HT-29 (cell line): ENCODE measurements around the gene GRB10. TPM values are rescaled to one million over a fixed set of nuclear protein-coding genes. Genes with fewer than 3 reads are reported as not detected.
A peak's percentile ranks its signal among the peaks of the same experiment; 100 is the strongest.

Experiments used
- DNase-seq: peaks from one replicate; pipeline ENCODE4 v3.0.0-alpha.2; 2015; ENCODE audit warnings: low spot score
- total RNA-seq: library from RNA; depleted of rRNA; stranded (reverse); fragments of >200 nt; shearing (Covaris generic); gene quantifications from 2 replicates; pipeline ENCODE4 v1.2.3, GENCODE V29; 2014

GRB10 gene
- total RNA-seq, 1 experiment from 2014 or later: 6.6 TPM

DNA sequence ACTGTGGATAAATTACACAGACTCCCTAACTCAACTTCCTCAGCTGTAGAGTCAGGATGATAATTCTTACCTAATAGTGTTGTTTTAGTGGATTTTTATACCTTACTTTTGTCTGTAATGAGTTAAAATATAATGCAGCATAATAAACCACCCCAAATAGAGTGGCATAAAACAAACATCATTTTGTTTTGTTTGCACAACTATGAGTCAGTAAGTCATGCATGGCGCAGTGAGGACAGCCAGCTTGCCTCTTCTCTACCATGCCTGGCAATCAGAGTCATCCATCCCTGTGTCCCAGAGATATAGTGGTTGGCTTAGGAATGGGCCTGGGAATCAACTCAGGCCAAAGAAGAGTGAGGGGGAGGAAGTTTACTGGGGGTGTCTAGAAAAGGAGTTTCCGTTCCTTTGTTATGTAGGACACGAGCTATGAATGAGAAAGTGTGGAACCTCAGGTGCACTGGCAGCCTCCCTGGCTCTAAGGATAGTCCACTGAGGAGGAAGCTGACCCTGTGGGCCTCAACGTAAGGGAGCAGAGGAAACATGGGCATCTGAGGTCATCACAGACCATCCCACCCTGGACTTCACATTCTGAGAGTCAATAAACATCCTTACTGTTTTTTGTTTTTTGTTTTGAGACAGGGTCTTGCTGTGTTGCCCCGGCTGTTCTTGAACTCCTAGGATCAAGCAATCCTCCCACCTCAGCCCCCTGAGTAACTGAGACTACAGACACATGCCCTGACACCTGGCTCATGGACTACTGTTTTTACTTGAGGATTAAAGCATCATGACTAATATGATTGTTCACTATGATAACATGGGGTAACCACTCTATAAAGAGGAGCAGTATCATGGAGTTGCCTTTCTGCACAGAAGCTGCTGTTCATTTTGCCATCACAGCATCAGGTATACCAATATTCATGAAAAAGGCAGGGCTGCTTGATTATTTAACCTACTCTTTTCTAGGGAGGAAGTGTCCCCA lies 21.0 kb upstream of the GRB10 start:
- no peak for DNase-seq

DNA sequence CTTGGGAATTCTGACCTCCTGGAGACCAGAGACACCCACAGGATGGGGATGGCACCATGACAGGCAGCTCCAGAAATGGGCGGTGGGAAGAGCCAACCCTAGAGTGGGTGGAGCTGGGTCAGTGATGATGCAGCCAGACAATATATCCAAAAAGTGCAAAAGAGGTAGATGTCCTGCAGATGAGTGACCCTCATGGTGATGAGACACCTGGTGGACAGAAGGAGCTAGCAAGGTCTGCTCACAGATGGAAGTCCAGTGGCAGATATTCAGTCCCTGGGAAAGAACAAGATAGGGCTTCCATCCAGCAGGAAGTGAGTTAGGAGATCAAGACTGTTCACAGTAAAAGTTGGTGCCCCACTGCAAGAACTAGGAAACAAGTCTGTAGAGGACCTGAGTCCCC lies 19.2 kb upstream of the GRB10 start:
- no peak for DNase-seq

DNA sequence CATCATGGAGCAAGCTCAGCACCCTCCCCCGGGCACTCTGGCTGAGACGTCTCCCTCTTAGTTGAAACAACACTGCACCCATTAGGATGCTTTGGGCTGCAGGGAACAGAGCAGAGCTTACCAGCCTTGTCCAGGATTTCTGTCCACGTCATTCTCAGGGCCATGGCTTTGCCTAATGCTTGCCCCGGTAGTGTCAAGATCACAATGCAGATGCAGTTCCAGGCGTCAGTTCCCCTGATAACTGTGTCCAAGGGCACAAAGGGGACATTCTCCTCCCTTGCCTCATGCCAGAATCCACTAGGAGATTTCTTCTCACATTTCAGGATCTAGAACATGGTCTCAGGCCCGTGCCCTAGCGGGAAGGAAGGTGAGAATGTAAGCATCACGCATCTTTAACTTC lies 17.2 kb upstream of the GRB10 start:
- no peak for DNase-seq

DNA sequence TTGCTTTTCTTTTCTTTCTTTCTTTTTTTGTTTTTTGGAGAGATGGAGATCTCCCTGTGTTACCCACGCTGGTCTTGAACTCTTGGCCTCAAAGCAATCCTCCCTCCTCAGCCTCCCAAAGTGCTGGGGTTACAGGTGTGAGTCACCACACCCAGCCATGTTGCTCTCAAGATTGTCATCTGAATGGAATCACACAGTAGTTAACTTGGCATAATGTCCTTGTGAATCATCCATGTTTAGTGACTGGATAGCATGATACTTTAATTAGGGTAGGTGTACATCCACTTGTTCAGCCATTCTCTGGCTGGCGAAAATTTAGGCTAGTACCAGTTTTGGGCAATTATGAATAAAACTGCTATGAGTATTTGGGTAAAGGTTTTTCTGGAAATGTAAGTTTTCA lies 15.4 kb upstream of the GRB10 start:
- no peak for DNase-seq

DNA sequence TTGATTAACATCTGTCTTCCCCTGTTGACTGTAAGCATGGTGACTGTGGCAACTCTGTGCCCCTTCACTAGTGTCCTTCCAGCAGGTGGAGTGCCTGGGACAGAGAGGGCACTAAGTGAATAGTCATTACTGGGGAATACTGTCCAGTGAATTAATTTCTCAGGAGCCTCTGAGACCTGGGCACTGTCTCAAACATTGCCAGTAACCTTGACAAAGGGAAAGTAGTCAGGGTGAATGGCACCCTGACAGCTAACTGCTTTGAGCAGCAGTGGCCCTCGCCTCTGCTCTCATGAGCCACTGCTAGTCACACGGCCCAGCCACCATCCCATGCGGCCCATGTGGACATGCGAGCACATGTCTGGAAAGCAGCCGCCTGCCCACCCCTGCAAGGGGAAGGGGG lies 13.1 kb upstream of the GRB10 start:
- DNase-seq: peak; percentile 40

DNA sequence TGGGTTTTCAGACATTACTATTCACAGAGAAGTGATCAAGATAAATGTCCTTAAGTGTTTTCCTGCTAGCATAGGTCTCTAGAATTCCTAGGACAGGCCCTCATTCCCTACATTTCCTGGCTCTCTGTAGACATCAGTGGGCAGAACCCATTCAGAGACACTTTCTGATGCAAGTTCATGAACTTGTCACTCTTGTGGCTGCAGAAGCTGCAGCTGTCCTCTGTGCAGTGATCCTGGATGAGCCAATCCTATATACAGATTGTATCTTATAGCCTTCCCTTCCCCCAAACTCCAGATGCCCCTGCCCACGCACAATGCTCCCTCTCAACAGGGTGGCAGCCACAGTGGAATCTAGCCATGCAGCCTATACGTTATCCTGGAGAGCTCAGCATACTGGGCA lies 12.6 kb upstream of the GRB10 start:
- no peak for DNase-seq

DNA sequence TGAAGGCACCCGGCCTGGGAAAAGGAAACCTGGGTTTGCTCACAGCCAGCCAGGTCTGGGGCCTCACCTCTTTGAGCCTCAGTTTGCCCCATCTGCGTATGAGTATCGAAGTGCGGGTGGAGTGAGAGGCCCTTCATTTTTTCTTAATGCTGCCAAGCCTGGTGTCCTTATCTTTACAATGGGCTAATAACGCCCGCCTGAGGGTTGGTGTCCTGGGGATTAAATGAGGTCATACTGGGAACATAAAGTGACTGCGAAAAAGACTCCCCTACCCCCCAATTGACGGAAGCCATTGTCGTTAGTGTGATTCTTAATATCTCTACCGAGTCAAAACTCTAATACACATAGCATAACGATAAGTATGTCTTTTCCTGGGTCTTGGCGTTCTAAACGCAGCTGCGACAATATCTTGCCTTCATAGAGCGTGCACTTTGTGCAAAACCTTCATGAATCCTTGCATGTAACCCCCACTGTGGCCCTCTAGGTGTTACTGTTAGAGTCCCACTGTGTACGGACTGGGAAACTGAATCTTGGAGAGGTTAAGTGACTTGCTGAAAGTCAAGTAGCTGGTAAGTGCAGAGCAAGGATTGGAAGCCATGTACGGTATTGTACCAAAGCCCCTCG lies 11.4 kb upstream of the GRB10 start:
- DNase-seq: no peak

DNA sequence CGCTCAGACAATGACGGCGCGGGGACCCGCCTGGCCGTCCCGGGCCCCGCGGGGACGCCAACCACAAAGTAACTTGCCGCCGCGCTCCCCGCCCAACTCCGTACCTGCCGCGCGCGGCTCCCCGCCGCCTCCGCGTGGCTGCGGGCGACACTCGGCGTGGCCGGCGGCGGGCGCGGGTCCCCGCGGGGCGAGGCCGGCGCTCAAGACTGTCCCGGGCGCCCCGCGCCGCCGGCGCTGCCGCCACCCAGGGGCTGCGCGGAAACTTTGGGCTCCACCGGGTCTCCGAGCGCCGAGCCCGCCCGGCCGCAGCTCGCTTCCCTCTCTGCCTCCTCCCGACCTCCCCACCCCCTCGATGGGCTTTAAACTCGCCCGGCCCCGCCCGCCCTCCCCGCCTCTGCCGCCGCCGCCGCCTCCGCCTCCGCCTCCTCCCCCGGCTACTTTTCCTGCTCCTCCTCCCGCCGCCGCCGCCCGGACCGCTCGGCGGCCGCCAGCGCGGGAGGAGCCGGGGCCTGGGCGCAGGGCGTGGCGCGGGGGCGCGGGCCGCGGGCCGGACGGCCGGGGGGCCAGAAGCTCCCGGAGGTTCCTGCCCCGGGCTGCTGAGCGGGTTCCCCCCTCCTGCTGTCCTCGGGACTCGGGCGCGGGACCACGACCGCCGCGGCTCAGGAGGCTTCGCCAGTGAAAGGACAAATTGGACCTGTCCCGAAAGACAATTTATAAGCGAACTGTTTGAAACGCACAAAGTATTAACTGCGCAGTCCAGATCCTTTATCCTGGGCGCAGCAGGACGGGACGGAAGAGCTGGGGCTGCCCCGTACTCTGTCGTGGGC lies 10.6 kb upstream of the GRB10 start:
- peak; percentile 29 for DNase-seq

DNA sequence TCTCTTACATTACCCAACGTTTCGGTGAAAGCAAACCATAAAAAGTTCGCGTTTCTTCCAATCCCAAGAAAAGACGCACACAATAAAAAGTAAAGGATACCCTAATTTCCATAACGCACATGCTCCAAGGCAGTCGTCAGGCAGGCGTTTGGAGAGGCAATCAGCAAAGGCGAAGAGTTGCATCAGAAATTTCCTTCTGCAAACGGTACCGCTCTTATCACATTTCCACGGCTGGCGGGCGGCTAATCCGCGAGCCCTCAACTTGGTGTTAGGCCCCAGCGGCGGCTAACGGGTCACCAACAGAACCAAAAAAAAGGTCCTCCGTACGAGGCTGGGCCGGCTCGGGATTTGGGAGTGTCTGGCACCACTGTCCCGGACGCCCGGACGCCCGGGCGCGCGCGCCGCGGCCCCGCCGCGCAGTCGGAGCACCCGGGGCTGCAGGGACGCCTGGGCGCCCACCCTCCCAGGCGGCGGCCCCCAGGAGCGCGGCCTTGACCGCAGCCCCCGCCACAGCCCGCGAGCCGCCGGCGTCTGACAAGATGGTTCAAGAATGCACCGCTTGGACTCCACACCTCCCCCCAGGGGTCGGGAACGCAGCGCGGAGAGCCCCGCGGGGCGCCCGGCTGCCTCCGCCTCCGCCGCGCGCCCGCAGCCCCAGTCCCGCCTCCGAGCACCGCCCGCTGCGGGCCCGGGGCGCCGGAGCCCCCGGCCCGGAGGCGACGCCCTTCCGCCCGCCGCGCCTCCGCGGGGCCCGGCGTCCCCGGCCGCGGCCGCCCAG lies 9.8 kb upstream of the GRB10 start:
- no peak for DNase-seq

DNA sequence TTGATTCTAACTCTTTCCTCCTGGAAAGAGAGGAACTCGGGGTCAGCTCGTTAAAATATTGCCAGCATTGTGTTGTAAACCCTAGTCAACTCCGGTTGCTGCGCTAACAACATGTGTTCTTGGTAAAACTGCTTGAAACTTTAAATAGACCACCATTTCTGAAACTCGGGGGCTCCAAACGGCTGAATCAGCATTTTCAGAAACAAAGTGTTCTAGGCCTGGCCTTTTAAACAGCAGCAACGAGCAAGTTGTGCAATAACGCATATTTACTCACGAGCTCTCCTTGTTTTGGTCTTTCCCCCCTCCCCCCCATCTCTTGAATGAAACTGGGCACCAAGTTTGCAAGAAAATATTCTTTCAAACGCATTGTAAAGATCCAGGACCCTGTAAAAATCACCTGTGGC lies 9.2 kb upstream of the GRB10 start:
- no peak for DNase-seq

DNA sequence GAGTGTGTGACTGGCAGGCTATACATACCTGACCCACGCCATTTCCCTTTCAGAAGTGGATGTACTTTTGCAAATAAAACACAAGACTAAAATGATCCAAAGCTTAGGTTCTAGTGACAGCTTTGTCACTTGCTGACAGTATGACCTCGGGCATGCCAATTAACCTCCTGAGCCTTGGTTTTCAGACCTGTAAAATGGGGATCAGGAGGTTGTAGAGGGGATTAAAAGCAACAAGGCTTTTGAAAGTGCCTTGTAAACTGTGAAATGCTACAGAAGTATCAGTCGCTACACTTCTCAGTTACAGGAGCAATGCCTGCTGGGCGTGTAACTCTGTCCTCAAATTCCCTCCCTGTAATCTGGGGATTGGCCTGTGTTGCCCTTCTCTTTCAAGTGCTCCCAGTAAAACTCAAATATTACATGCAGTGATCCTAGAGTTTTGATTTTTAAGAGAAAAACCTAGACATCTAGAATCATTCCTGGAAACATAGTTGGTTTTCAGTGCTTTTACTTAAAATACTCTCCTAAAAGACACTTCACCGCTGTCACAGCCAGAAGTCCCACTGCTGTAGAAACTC lies 8.8 kb upstream of the GRB10 start:
- DNase-seq: no peak

DNA sequence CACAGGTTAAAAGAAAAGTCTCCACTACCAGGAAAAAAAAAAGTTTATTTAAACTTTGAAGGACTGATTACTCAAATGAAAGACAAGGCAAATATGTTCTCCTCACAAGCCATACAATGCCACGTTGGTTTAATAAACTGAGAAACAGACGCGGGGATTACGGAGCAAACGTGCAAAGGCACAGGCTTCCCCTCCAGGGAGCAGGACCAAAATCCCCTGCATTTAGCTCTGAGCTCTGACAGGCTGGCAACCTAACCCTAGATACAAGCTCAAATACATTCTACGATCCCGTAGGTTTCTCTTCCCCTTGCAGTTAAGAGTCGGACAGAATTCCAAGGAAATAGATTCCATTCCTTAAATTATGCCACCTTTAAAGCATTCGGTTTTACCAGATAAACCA lies 7.7 kb upstream of the GRB10 start:
- DNase-seq: no peak

DNA sequence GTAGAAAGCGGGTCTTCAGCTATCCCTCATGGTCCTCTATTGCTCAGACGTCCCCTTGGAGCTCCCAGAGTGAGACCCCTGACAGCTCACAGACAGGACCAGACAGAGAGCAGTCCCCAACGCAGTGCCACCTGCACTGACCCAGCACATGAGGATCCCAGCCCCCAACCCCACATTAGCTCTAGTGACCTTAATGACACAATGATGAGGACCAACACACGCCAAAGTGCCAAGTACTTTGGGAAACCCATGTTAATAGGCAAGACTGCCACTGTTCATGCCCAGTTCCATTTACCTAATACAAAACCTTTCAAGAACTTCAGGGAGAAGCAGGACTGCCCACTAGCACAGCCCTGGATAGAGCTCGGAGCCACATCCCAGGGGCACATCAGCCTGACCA lies 5.7 kb upstream of the GRB10 start:
- DNase-seq: no peak

DNA sequence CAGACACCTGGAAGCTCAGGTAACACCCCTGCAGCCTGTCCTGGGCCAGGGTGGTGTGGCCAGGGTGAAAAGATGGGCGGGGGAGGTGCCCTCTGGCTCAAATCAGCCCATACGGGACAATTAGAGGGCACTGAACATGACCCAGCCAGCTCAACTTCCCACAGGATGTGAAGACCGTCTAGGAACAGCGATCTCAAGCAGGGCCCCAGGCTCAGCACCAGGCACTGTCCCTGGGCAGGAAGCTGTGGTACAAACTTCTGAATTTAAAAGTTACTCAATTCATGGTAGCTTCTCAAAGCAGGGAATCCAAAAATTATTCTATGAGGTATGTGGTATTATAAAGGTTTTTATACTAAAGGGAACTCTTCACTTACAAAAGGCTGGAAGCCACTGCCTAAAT lies 5.1 kb upstream of the GRB10 start:
- DNase-seq: no peak

DNA sequence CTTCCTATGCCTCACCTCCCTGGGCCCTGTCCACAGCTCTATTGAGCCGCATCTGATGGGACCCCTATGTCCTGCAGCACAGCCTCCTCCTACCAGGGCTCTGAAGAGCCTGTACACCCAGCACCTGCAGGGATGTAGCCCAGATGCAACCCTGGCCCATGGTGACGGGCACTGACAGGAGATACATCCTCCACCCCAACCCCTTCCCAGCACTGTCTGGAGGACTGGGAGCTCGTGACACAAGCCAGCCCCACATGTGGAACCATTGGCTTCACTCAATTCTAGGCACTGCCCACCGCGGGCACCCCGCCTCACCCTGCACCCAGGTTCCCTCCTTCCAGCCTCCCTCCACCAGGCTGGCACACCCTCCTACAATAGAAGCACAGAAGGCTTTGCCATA lies 2.6 kb upstream of the GRB10 start:
- DNase-seq: no peak

DNA sequence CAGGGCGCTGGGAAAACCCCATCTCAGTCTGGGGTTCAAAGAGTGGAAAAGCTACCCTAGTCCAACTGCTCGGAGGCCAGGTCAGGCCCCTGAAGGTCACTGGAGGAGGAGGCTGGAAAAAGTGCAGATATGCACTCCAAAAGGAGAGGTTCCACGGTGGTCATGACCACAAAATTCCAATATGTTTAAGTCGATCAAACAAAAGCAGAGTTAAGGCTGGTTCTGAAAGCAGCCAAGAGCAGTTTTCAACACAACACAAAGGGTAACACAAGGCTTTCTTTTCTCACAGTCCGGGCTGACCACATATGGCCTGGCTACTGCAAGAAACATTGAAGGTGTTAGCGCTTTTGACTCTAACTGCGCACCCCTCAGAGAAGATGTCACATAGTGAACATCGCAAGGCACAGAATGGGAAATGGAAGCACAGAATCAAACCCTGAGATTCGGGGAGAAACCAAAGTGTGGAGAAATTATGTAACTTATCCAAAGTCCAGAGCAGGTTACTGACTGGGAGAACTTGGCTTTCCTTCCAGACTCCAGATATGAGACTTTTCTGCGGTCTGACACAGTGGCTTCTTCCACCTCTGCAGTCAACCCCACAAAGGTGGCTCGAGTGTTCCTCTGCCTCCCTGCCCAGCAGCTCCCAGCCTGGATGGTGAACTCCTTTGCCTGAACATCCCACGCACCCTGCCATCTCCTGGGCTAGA lies 1.3 kb upstream of the GRB10 start:
- DNase-seq: no peak

DNA sequence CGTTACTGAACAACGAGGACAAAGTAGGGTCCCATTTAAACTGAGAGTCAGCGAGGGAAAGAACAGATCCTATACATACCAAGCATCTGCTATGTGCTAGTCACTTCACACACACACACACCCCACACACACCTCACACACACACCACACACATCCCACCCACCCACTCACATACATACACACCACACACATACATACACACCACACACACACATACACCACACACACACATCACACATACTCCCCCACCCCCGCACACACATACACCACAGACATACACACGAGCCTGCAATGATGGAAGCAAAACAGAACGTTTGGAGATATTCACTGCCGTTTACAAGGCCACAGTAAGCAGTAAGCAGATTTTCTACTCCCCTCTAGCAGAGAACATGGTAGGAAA lies 607 bp upstream of the GRB10 start:
- DNase-seq: no peak

DNA sequence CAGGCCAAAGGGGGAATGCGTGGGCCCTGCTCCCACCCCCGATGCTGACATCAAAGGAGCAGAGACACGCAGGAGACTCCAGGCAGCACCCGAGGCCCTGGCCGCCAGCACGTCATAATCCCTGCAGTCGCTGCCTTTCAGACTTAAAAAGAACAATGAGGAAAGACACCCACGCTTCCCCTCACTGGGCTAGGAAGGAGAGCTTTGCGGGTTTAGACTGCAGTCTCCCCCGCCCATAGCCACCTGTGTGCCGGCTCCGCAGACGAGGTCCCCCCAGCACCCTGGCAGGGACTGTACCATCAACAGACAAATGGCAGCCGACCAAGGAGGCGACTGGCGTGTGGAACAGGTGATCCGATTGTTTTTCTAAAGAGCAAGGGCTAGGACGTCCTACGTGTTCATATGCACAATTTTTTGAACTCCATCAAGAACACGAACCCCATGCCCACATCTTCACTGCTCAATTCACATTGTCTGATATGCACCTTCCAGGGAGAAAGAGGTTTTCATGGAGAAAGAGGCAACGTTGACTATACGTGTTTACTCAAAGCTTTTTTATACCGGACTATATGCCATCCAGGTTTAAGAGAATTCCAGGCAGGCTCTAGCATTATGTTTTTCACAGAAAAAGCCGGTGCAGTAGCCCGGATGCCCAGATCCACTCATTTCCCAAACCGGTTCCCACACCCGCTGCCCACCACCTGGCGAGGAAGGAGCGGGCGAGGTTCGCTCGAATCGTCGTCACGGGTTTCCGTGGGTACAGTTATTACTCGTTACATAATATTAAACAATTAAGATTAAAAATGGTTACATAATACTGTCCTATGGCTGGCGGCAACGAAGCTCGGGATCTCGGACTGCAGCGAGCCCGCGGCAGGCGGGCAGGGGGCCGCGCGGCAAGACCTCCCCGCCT lies 1.1 kb downstream of the GRB10 start:
- DNase-seq: no peak

DNA sequence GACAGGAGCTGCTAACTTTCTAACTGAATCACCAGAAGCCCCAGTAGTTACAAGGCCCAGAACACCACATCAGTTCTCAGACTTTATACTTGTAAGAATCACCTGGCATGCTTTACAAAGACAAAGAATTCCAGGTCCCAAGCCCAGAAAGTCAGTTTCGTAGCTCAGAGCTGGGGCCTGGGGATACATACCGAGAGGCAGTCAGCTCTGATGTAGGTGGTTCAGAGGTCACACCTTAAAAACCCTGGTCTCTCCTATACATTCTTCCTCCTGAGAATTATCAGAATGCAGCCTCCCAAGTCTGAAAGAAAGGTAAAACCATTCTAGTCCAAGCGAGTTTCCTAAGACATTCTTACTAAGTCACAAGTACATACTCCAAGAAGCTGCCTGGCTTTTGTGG lies 2.3 kb downstream of the GRB10 start:
- DNase-seq: no peak
